Uterus (tissue), 4 donors: ENCODE data around the gene ADAMTSL1. TPM values are rescaled to one million over a fixed set of nuclear protein-coding genes. Genes with fewer than 3 reads are reported as not detected.

Experiments used
- DNase-seq, 2 donors: peaks; one replicate each; pipeline ENCODE4 v3.0.0-alpha.2; 2019 to 2020
- H3K27ac ChIP-seq, 2 donors: fragments of 200-600 bp; sonication (generic); 1 replicate in 1 of 2; 2 replicates in 1 of 2; pipeline ENCODE4 v1.5.1; 2016 to 2018
- H3K27me3 ChIP-seq, 2 donors: fragments of 200-600 bp; sonication (generic); one replicate each; pipeline ENCODE4 v1.5.1; 2018 to 2019; ENCODE audit warnings: control low read depth in 1 of 2
- H3K36me3 ChIP-seq, 2 donors: fragments of 200-600 bp; sonication (generic); one replicate each; pipeline ENCODE4 v1.5.1; 2019; ENCODE audit warnings: control low read depth in 1 of 2
- H3K4me1 ChIP-seq, 2 donors: fragments of 200-600 bp; sonication (generic); one replicate each; pipeline ENCODE4 v1.5.1; 2018 to 2019; ENCODE audit warnings: control low read depth in 1 of 2
- H3K4me3 ChIP-seq, 2 donors: fragments of 200-600 bp; sonication (generic); 1 replicate in 1 of 2; 2 replicates in 1 of 2; pipeline ENCODE4 v1.5.1; 2018 to 2019; ENCODE audit warnings: mild to moderate bottlenecking in 1 of 2
- H3K9me3 ChIP-seq, 2 donors: fragments of 200-600 bp; sonication (generic); one replicate each; pipeline ENCODE4 v1.5.1; 2019; ENCODE audit warnings: control low read depth in 1 of 2
- CTCF ChIP-seq, 4 experiments: fragments of 200-600 bp in 2 of 4; fragments of 450-650 bp in 2 of 4; sonication (generic) in 2 of 4; IDR thresholded peaks; one replicate each; pipeline ENCODE4 v1.5.1; 2016 to 2019; ENCODE audit warnings: antibody characterized with exemption in 4 of 4, mild to moderate bottlenecking in 2 of 4, moderate library complexity in 1 of 4
- POLR2A ChIP-seq, 2 donors: fragments of 450-650 bp; IDR thresholded peaks; one replicate each; pipeline ENCODE4 v1.6.1; 2016; ENCODE audit warnings: antibody characterized with exemption in 2 of 2, mild to moderate bottlenecking in 1 of 2, moderate library complexity in 1 of 2
- intact Hi-C: fragments of 100-400 bp; cut with DNase I; formaldehyde crosslinking; loops from one replicate; pipeline ENCODE4 v1.15.1; 2023; ENCODE audit warnings: low total_unique reads
- total RNA-seq, 4 donors: library from RNA; depleted of rRNA in 3 of 4; stranded (reverse); fragments of >200 nt in 3 of 4; gene quantifications; one replicate each; pipeline versions ENCODE4 v1.1.0 to v1.2.4, GENCODE V29; 2014 to 2023
- donor health status: DM: yes; HTN: yes; CAD: no.

The ADAMTSL1 gene
- total RNA-seq, 4 donors from 2014 or later, result 30.0 to 186 (median 138) TPM

- peaks cover 0 to 11% of the 10 kb centered on the region in 2 donors for H3K9me3 ChIP-seq
- DNase-seq, result no peak
- intact Hi-C loops, result no loop called here
- no peak overlapping the region for H3K4me3 ChIP-seq
- no peaks in the 10 kb centered on the region for H3K4me1 ChIP-seq
- H3K27ac ChIP-seq, result no peak overlapping the region
- no peaks in the 10 kb centered on the region for H3K27me3 ChIP-seq
- H3K36me3 ChIP-seq, result no peaks in the 10 kb centered on the region
- no peak for TF ChIP-seq POLR2A (IDR thresholded peaks at IDR 0.05)
- no peak for TF ChIP-seq CTCF (IDR thresholded peaks at IDR 0.05)
Observed at GRCh38 chr9:18692962-18693361, 219.0 kb downstream of the ADAMTSL1 start.

DNA sequence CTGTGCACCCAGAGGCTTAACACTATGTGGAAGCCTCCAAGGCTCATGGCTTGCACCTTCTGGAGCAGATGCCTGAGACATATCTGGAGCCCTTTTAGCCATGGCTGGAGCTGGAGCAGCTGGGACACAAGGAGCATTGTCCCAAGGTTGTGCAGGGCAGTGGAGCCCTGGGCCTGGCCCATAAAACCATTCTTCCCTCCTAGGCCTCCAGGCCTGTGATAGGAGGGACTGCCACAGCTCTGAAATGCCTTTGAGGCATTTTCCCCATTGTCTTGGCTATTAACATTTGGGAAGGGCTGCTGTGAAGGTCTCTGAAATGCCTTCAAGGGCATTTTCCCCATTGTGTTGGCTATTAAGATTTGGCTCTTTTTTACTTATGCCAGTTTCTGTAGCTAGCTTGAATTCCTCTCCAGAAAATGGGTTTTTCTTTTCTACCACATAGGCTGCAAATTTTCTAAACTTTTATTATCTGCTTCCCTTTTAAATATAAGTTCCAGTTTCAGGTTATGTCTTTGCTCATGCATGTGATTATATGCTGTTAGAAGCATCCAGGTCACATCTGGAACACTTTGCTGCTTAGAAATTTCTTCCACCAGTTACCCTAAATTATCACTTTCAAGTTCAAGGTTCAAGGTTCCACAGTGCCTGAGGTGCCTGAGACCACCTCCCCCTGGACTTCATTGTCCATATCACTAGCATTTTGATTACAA is 221.2 kb downstream of the ADAMTSL1 start:
- TF ChIP-seq POLR2A (IDR thresholded peaks at IDR 0.05), result no peak
- no peak for TF ChIP-seq CTCF (IDR thresholded peaks at IDR 0.05)
- peaks cover 0 to 11% of the 10 kb centered on the region in 2 donors for H3K9me3 ChIP-seq
- no peaks in the 10 kb centered on the region for H3K36me3 ChIP-seq
- no peak for DNase-seq
- peaks cover 0 to 4% of the 10 kb centered on the region in 2 donors for H3K4me1 ChIP-seq
- no peak overlapping the region for H3K27ac ChIP-seq
- H3K4me3 ChIP-seq, result no peak overlapping the region
- intact Hi-C loops, result no loop called here
- H3K27me3 ChIP-seq, result no peaks in the 10 kb centered on the region

DNA sequence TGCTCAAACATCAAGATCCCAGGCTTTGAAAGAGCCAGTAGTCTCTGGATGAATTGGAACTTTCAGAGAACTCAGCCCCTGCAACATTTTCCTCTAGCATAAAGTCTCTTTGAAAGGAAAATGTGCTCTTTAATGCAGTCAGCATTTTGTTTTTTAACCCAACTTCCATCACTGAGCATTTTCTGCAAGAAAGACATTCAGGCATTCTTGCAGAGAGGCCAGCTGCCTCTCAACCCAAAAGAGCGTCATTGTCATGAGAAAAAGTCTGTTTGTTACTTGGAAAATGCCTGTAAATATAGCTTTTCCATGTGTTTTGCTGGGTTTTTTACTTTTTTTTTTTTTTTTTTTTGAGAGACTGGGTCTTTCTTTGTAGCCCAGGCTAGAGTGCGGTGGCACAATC is 225.0 kb downstream of the ADAMTSL1 start:
- intact Hi-C loops, result no loop called here

GRCh38 chr9:18699764-18700163 is 225.8 kb downstream of the ADAMTSL1 start:
- H3K36me3 ChIP-seq, result no peaks in the 10 kb centered on the region
- H3K27ac ChIP-seq, result no peak overlapping the region
- H3K9me3 ChIP-seq, result peaks cover 0 to 9% of the 10 kb centered on the region in 2 donors
- DNase-seq, result no peak
- TF ChIP-seq POLR2A (IDR thresholded peaks at IDR 0.05) (no peak), CTCF (IDR thresholded peaks at IDR 0.05) (no peak)
- H3K4me3 ChIP-seq, result no peak overlapping the region
- intact Hi-C loops, result no loop called here
- no peaks in the 10 kb centered on the region for H3K27me3 ChIP-seq
- H3K4me1 ChIP-seq, result peaks cover 0 to 7% of the 10 kb centered on the region in 2 donors

More for the DNA sequence above, 225.0 kb downstream of the ADAMTSL1 start:
- peak overlapping the region; percentile 6 to 35 for H3K27ac ChIP-seq
- TF ChIP-seq POLR2A (IDR thresholded peaks at IDR 0.05) (no peak), CTCF (IDR thresholded peaks at IDR 0.05) (no peak)
- no peaks in the 10 kb centered on the region for H3K27me3 ChIP-seq
- peaks cover 0 to 4% of the 10 kb centered on the region in 2 donors for H3K4me1 ChIP-seq
- H3K36me3 ChIP-seq, result no peaks in the 10 kb centered on the region
- no peak overlapping the region for H3K4me3 ChIP-seq
- H3K9me3 ChIP-seq, result peaks cover 0 to 11% of the 10 kb centered on the region in 2 donors
- DNase-seq, result no peak

GRCh38 chr9:18700714-18701113 is 226.8 kb downstream of the ADAMTSL1 start:
- Histone ChIP-seq H3K27me3 (no peaks in the 10 kb centered on the region), H3K4me3 (no peak overlapping the region), H3K27ac (no peak overlapping the region), H3K9me3 (no peaks in the 10 kb centered on the region), H3K4me1 (peaks cover 0 to 12% of the 10 kb centered on the region in 2 donors), H3K36me3 (no peaks in the 10 kb centered on the region)
- DNase-seq, result no peak
- intact Hi-C loops, result no loop called here
- no peak for TF ChIP-seq POLR2A (IDR thresholded peaks at IDR 0.05)
- no peak for TF ChIP-seq CTCF (IDR thresholded peaks at IDR 0.05)
